ENCODE measurements around the gene MRTFA.

Gene MRTFA

GRCh38 chr22:40410731-40411505 is 225.6 kb downstream of the MRTFA start:
- no peak for DNase-seq (ENCODE audit: low spot score)

- no peak for DNase-seq (ENCODE audit: low spot score)
Observed at GRCh38 chr22:40410272-40410671, 226.2 kb downstream of the MRTFA start.

GRCh38 chr22:40409613-40410113 is 226.9 kb downstream of the MRTFA start:
- no peak for DNase-seq (ENCODE audit: low spot score)

- DNase-seq (ENCODE audit: low spot score): no peak
Observed at GRCh38 chr22:40408718-40409612, 227.6 kb downstream of the MRTFA start.

- DNase-seq (ENCODE audit: low spot score): no peak
Observed at GRCh38 chr22:40407831-40408717, 228.4 kb downstream of the MRTFA start.

GRCh38 chr22:40407021-40407761 is 229.3 kb downstream of the MRTFA start:
- no peak for DNase-seq (ENCODE audit: low spot score)

- DNase-seq (ENCODE audit: low spot score): no peak
Observed at GRCh38 chr22:40406063-40406890, 230.2 kb downstream of the MRTFA start.

GRCh38 chr22:40405178-40406062 is 231.1 kb downstream of the MRTFA start:
- DNase-seq (ENCODE audit: low spot score): no peak

GRCh38 chr22:40404251-40405177 is 232.0 kb downstream of the MRTFA start:
- no peak for DNase-seq (ENCODE audit: low spot score)

GRCh38 chr22:40403651-40404050 is 232.9 kb downstream of the MRTFA start:
- no peak for DNase-seq (ENCODE audit: low spot score)

GRCh38 chr22:40403141-40403540 is 233.4 kb downstream of the MRTFA start:
- DNase-seq (ENCODE audit: low spot score): no peak

- no peak for DNase-seq (ENCODE audit: low spot score)
Observed at GRCh38 chr22:40401981-40402406, 234.5 kb downstream of the MRTFA start.

- no peak for DNase-seq (ENCODE audit: low spot score)
Observed at GRCh38 chr22:40401532-40401931, 235.0 kb downstream of the MRTFA start.

GRCh38 chr22:40400159-40400558 is 236.4 kb downstream of the MRTFA start:
- no peak for DNase-seq (ENCODE audit: low spot score)

- DNase-seq (ENCODE audit: low spot score): no peak
Observed at GRCh38 chr22:40399621-40400020, 236.9 kb downstream of the MRTFA start.

GRCh38 chr22:40397396-40397795 is 239.1 kb downstream of the MRTFA start:
- no peak for DNase-seq (ENCODE audit: low spot score)

- DNase-seq (ENCODE audit: low spot score): no peak
Observed at GRCh38 chr22:40396882-40397281, 239.6 kb downstream of the MRTFA start.

GRCh38 chr22:40395607-40396006 is 240.9 kb downstream of the MRTFA start:
- no peak for DNase-seq (ENCODE audit: low spot score)
